Endothelial cell of umbilical vein (primary cell): ENCODE data around the gene BAD. TPM values are rescaled to one million over a fixed set of nuclear protein-coding genes. Genes with fewer than 3 reads are reported as not detected.

Experiments
- BruUV-seq: library from RNA; stranded (reverse); fragments of 400-500 nt; replicated peaks from 2 replicates; lab custom pipeline; 2021; lab: Mats Ljungman, UMichigan
- CTCF ChIA-PET: fragments of 300-600, 350-600 bp; sonication (Branson Sonifier 250); formaldehyde crosslinking; loops from one replicate; lab custom pipeline; 2021; ENCODE audit warnings: antibody characterized with exemption, inconsistent platforms; lab: Charles Lee
- POLR2A ChIA-PET: fragments of 300-600, 350-600 bp; sonication (Branson Sonifier 250); formaldehyde crosslinking; loops from one replicate; lab custom pipeline; 2021; ENCODE audit warnings: antibody characterized with exemption, inconsistent platforms; lab: Charles Lee
- DNase-seq: peaks from one replicate; pipeline ENCODE4 v3.0.0-alpha.2; 2011; ENCODE audit warnings: low read depth, low spot score
- FAIRE-seq: peaks from 2 replicates; lab custom pipeline; 2011; peaks lifted over from hg19 to GRCh38; lab: Jason Lieb, UNC
- H2AFZ ChIP-seq: 2 replicates; pipeline ENCODE4 v1.6.0; 2012; ENCODE audit warnings: low read depth, low read length, control low read depth, inconsistent platforms
- H3K27ac ChIP-seq: 2 replicates; pipeline ENCODE4 v1.5.1; 2011; ENCODE audit warnings: low read depth, mild to moderate bottlenecking, control low read depth, low read length, moderate library complexity; ENCODE audit not compliant: insufficient read depth
- H3K27me3 ChIP-seq, 2 experiments: 2 replicates each; pipeline versions ENCODE4 v1.6.0 to v1.6.1; 2011; ENCODE audit warnings: low read length in 2 of 2, mixed read lengths in 1 of 2; ENCODE audit not compliant: control insufficient read depth in 2 of 2, insufficient read depth in 2 of 2
- H3K36me3 ChIP-seq, 2 experiments: 2 replicates in 1 of 2; 3 replicates in 1 of 2; pipeline ENCODE4 v1.5.1; 2011; ENCODE audit warnings: low read length in 2 of 2, mild to moderate bottlenecking in 1 of 2, moderate library complexity in 1 of 2; ENCODE audit not compliant: control insufficient read depth in 2 of 2, insufficient read depth in 2 of 2; ENCODE audit errors: extremely low read depth in 1 of 2
- H3K4me1 ChIP-seq: 3 replicates; pipeline ENCODE4 v1.5.1; 2011; ENCODE audit warnings: mild to moderate bottlenecking, low read length; ENCODE audit not compliant: control insufficient read depth, insufficient read depth; ENCODE audit errors: extremely low read depth
- H3K4me2 ChIP-seq: 2 replicates; pipeline ENCODE4 v1.6.1; 2011; ENCODE audit warnings: low read length, control low read depth, mixed read lengths; ENCODE audit not compliant: insufficient read depth
- H3K4me3 ChIP-seq, 3 experiments: fragments of 200-600 bp in 1 of 3; sonication (generic), shearing (Covaris generic) in 1 of 3; replicated peaks in 1 of 3; 2 replicates each; pipeline ENCODE4 v1.5.1; 2011 to 2016; ENCODE audit warnings: control low read depth in 3 of 3, low read length in 3 of 3, mild to moderate bottlenecking in 2 of 3, inconsistent platforms in 1 of 3, low read depth in 1 of 3, moderate library complexity in 1 of 3; ENCODE audit not compliant: insufficient read depth in 1 of 3
- H3K79me2 ChIP-seq: 2 replicates; pipeline ENCODE4 v1.6.0; 2012; ENCODE audit warnings: low read length, inconsistent platforms; ENCODE audit not compliant: control insufficient read depth, insufficient read depth
- H3K9ac ChIP-seq: replicated peaks from 2 replicates; pipeline ENCODE3; 2011; ENCODE audit warnings: low read length, control low read depth; ENCODE audit not compliant: insufficient read depth; ENCODE audit errors: extremely low read depth
- H3K9me1 ChIP-seq: replicated peaks from 3 replicates; pipeline ENCODE4 v1.6.0; 2011; ENCODE audit warnings: mild to moderate bottlenecking, low read length; ENCODE audit not compliant: control insufficient read depth, insufficient read depth; ENCODE audit errors: extremely low read depth
- H3K9me3 ChIP-seq: replicated peaks from 2 replicates; pipeline ENCODE4 v1.5.1; 2012; ENCODE audit warnings: low read length, inconsistent platforms; ENCODE audit not compliant: control insufficient read depth, insufficient read depth
- H4K20me1 ChIP-seq: replicated peaks from 2 replicates; pipeline ENCODE3; 2011; ENCODE audit warnings: mild to moderate bottlenecking, low read length; ENCODE audit not compliant: control insufficient read depth, insufficient read depth; ENCODE audit errors: extremely low read depth
- CTCF ChIP-seq, 2 donors: IDR thresholded peaks; 1 replicate in 1 of 2; 2 replicates in 1 of 2; pipeline ENCODE4 v1.5.1; 2011; ENCODE audit warnings: low read length in 2 of 2, mild to moderate bottlenecking in 2 of 2, moderate library complexity in 2 of 2, control low read depth in 1 of 2, inconsistent platforms in 1 of 2, low read depth in 1 of 2; ENCODE audit not compliant: insufficient read depth in 1 of 2; ENCODE audit errors: extremely low read depth in 1 of 2
- EZH2 ChIP-seq: IDR thresholded peaks from 2 replicates; pipeline ENCODE4 v1.6.1; 2012; ENCODE audit warnings: borderline replicate concordance, low read depth, mild to moderate bottlenecking, moderate library complexity, low read length, inconsistent platforms; ENCODE audit not compliant: severe bottlenecking
- FOS ChIP-seq: IDR thresholded peaks from 2 replicates; pipeline ENCODE4 v1.6.1; 2011; ENCODE audit warnings: mild to moderate bottlenecking, low read length, moderate library complexity, borderline replicate concordance; ENCODE audit not compliant: insufficient read depth
- GATA2 ChIP-seq: IDR thresholded peaks from 2 replicates; pipeline ENCODE4 v1.7.0; 2011; ENCODE audit warnings: low read depth, mild to moderate bottlenecking, moderate library complexity, mixed read lengths, low read length; ENCODE audit not compliant: insufficient read length, insufficient read depth
- JUN ChIP-seq: IDR thresholded peaks from 2 replicates; pipeline ENCODE4 v1.6.1; 2011; ENCODE audit warnings: borderline replicate concordance, low read depth; ENCODE audit not compliant: insufficient read length, insufficient read depth
- MAX ChIP-seq: IDR thresholded peaks from 2 replicates; pipeline ENCODE4 v1.6.1; 2011; ENCODE audit not compliant: insufficient read depth, insufficient read length
- MYC ChIP-seq: IDR thresholded peaks from one replicate; pipeline ENCODE4 v1.6.1; 2011; ENCODE audit warnings: mild to moderate bottlenecking, low read depth, low read length
- POLR2A ChIP-seq: IDR thresholded peaks from 2 replicates; pipeline ENCODE4 v1.6.1; 2012; ENCODE audit warnings: low read depth, mild to moderate bottlenecking, control low read depth, low read length
- POLR2AphosphoS5 ChIP-seq: IDR thresholded peaks from 2 replicates; pipeline ENCODE4 v1.6.1; 2012; ENCODE audit warnings: low read depth, mild to moderate bottlenecking, control low read depth, low read length, moderate library complexity; ENCODE audit not compliant: insufficient read depth
- dilution Hi-C: fragments of 300-500 bp; cut with MboI; formaldehyde crosslinking; loops from one replicate; pipeline ENCODE4 v1.15.0; 2019; ENCODE audit warnings: low sequenced_read_pairs; ENCODE audit not compliant: extremely low pct_ligation_motif_present
- intact Hi-C: fragments of 100-400 bp; cut with micrococcal nuclease; formaldehyde crosslinking; loops from one replicate; pipeline ENCODE4 v1.10.0; 2022
- polyA plus RNA-seq, 4 experiments: library from polyadenylated mRNA; depleted of rRNA in 3 of 4; stranded (reverse) in 3 of 4; unstranded in 1 of 4; fragments of >200 nt; gene quantifications; 2 replicates each; pipeline versions ENCODE4 v1.2.1 to v1.2.3, GENCODE V29; 2011 to 2012; ENCODE audit warnings: missing spikeins in 1 of 4
- total RNA-seq: library from RNA; stranded (reverse); gene quantifications from 2 replicates; pipeline ENCODE4 v1.2.3, GENCODE V29; 2021

Gene BAD
- total and polyA plus RNA-seq, 2 donors (not counting 3 experiments of a cell fraction or from before 2014, with no cell fraction given) = 65.3 to 88.0 TPM

DNA sequence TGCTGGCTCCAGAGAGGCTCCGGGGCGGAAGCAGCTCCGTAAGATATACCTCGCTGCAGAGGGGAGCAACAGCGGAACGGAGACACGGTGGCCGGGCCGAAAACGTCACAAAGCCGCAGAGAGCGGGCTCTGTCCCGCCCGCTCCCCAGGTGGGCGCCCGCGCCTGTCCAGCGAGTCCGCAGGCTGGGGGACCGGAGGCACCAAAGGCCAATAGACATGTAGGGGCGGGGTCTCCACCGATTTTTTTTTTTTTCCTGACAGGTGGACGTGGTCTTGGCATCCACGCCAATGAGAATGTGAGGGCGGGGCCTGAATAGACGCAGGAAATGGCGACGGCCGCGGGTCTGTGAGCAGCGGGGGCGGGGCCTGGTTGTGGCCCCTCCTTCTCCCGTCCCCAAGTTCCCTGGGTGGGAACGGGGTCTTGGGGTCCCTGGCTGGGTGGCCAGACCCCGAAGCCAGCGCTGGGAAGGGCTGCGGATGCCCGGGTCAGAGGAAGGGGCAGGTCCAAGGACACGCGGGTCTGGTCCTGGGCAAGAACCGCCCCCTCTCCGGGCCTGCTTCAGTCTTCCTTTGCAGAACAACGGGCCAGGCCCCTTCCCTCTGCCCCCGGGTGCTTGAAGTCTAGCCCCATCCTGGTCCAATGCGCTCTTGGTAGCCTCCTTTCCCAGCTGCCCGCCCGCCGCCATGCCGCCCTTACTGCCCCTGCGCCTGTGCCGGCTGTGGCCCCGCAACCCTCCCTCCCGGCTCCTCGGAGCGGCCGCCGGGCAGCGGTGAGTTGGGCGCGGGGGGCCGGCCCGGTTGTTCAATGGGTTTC lies 54.1 kb downstream of the BAD start, which contains the start of gene DNAJC4:
DNAJC4 (plus strand) TSS at position 378 of the 814 bp plus-strand sequence; CDS start at position 685, 307 bp downstream.
- dilution Hi-C loops = no loop called here
- Histone ChIP-seq H3K4me1 (peaks cover 22% of the 10 kb centered on the region), H3K9ac (peak within 1 kb of the TSS; percentile 69), H4K20me1 (no peaks in the 10 kb centered on the region), H3K4me2 (peak within 1 kb of the TSS; percentile 71), H2AFZ (peak within 1 kb of the TSS; percentile 70), H3K36me3 (no peaks in the 10 kb centered on the region), H3K27ac (peak within 1 kb of the TSS; percentile 69), H3K9me3 (no peaks in the 10 kb centered on the region), H3K4me3 (peak within 1 kb of the TSS; percentile 60 to 71 (median 69)), H3K9me1 (no peaks in the 10 kb centered on the region), H3K27me3 (no peaks in the 10 kb centered on the region), H3K79me2 (peaks cover 8% of the 10 kb centered on the region)
- ChIA-PET CTCF (interaction anchor here (0.6 to 2.0 kb wide), 4 partner anchors 17 to 70 kb away, joined by 3 to 9 read pairs (median 4); no protein-coding TSS in a partner anchor), POLR2A (no interaction called here)
- BruUV-seq = no TSS peak
- DNase-seq (peak; percentile 94), FAIRE-seq (peak; percentile 94)
- intact Hi-C loops = loop anchor here (1.0 to 5.0 kb wide), 4 partner anchors 11 to 43 kb away; partner anchors contain the start of genes FKBP2 and STIP1
- TF ChIP-seq POLR2AphosphoS5 (peak; percentile 66), POLR2A (peak; percentile 83), CTCF (IDR thresholded peaks at IDR 0.05; ENCODE audit: extremely low read depth in 1 of 2, insufficient read depth in 1 of 2, low read depth in 1 of 2, low read length in 2 of 2) (no peak)

- H3K9me1 ChIP-seq = no peaks in the 10 kb centered on the region
- H3K4me3 ChIP-seq = peak overlapping the region; percentile 60 to 71 (median 69)
- no peaks in the 10 kb centered on the region for H3K9me3 ChIP-seq
- H3K27ac ChIP-seq = no peak overlapping the region
- no peaks in the 10 kb centered on the region for H3K36me3 ChIP-seq
- H4K20me1 ChIP-seq = no peaks in the 10 kb centered on the region
- no peaks in the 10 kb centered on the region for H3K27me3 ChIP-seq
- peaks cover 19% of the 10 kb centered on the region for H3K4me1 ChIP-seq
- peaks cover 8% of the 10 kb centered on the region for H3K79me2 ChIP-seq
- H3K4me2 ChIP-seq = peak overlapping the region; percentile 71
- no peak overlapping the region for H2AFZ ChIP-seq
- CTCF ChIA-PET = interaction anchor here (0.6 to 2.0 kb wide), 4 partner anchors 16 to 75 kb away, joined by 3 to 9 read pairs (median 4); no protein-coding TSS in a partner anchor
- intact Hi-C loops (loop anchor here (1.0 to 5.0 kb wide), 4 partner anchors 12 to 42 kb away; partner anchors contain the start of genes FKBP2 and STIP1), dilution Hi-C loops (no loop called here)
- H3K9ac ChIP-seq = peak overlapping the region; percentile 69
- no peak for TF ChIP-seq POLR2A
- no peak for TF ChIP-seq GATA2
- no peak for TF ChIP-seq EZH2
- TF ChIP-seq MYC = no peak
- TF ChIP-seq POLR2AphosphoS5 = no peak
- TF ChIP-seq JUN = no peak
- no peak for TF ChIP-seq CTCF (IDR thresholded peaks at IDR 0.05; ENCODE audit: extremely low read depth in 1 of 2, insufficient read depth in 1 of 2, low read depth in 1 of 2, low read length in 2 of 2)
- no peak for TF ChIP-seq FOS
- TF ChIP-seq MAX = no peak
- FAIRE-seq = no peak
- no peak for DNase-seq
- BruUV-seq = no TSS peak
- POLR2A ChIA-PET = no interaction called here
Observed at GRCh38 chr11:64229744-64230170, 54.7 kb downstream of the BAD start.
